HS-5 (cell line): ENCODE data around the gene SMG6.

ENCODE experiments used
- DNase-seq: peaks from one replicate; pipeline ENCODE4 v3.0.0-alpha.2; 2012; ENCODE audit warnings: low read depth

The SMG6 gene

DNA sequence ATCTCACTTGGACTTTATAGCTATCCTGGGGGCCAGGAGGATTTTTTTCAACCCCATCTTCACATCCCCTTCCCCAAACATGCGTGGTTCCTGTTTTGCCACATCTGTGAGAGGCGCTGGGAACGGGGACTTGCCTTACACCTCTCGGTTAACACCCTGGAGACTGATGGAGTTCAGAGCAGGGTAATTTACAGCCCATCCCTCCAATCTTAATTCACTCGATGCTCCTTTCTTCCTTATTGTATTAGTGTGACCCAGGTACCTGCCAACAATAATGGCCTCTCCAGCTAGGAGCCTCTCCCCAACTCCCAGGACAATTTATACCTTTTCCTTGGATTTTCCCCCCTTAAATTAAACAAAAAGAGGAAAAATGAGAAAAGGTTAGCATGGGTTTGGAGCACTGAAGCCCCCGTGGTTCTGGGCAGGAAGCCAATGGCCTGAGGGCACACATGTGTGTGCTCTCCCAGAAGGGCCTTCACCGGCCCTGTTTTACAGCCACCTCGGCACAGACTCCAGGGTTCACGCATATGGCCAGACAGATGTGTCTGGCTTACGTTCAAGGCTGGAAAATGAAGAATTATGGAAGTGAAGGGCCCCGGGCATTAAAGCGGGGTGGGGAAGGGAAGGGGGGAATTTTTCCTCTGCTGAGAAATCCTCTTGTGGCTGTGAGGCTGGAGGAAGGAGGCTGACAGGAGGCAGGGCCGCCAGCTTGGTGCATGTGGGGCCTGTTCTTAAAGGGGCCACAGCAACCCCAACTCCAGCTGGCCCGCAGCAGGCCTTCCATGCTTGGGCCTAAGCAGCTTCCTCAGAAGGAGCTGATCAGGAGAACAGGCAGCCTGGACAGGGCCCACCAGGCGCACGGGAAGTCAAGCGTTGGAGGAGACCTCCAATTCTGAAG is 227.2 kb downstream of the SMG6 start:
- DNase-seq = no peak

DNA sequence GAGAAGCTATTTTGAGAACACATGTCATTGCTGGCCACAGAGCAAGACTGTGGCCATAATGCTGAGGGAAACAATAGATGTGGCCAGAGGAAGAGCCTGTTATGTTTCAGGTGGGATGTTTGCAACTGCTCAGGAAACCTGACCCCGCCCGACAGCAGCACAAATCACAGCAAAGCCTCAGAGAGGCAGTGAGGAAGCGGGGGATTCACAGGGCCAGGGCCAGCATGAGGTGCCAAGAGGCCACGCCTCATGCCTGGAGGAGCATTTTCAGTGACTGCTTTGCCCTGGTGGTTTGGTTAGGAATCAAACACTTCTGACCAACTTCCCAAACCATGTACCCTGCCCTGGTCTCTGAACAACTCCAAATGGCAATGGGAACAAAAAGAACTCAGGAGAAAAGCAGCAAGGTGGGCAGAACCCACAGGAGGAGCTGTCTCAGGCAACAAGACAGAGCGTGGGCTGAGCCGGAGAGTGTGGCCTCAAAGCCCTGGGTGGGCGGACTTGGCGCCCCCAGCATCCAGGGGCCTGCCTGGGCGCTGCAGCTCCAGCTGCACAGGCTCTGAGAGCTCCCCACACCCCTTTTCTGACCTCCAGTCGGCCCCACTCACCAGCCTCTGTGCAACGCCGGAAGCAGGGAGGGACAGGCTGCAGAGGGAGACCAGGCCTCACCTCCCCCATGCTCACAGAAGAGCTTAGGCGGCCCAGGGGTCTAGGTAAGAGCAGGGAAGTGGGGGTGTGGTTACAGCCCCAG is 228.1 kb downstream of the SMG6 start:
- DNase-seq = no peak

DNA sequence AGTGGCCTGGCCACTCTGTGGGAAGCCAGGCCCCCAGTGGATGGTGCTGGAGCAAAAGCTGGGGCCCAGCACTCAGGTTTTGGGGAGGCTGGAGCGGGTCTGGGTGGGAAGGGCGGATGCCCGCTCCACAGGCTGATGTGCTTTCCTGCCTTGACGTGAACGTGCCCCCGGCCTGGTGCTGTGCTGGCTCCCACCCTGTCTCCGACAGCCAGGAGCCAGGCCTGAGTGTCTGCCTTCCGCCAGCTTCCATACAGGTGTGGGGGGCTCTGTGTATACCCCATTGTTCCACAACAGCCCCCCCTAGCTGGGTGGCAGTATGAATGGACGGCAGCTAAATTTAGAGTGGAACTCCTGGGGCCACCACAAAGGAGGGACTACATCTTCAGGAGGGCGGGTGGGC is 228.7 kb downstream of the SMG6 start:
- DNase-seq = no peak

DNA sequence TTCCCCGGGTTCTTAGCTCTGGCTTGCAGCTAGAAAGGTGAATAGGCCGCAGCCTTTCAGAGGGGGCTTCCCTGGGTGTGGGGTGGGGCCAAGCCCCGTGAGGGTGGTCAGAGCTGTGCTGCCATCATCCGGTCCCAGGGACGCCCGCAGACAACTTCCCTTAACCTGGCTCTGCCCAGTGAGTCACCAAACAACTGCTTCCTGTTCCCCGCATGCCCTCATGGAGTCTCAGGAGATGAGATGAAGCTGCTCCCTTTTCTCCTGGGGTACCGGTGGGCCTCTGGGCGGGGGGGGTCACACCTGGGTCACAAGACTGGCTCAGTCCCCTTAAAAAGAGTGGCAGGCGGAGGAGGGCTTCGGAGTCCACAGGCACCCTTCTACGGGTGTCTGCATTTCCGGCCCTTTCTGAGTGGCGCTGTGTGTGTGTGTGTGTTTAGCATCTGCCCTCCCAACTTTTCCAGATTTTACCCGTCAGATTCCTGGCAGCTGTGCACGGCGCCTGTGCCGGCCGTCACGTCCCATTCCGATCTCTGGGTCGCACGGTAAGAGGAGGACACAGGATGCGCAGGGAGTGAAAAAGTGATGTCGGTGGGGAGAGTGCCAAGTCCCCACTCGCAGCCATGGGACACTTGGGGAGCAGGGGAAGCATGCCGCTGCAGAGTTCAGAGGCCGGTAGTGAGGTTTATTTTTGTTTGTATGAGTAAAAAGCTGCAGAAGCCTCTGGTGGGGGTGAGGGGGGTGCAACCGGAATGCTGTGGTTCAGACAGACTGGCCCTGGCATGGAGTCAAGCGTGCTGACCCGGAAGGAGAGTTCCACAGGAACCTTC is 231.9 kb downstream of the SMG6 start:
- DNase-seq = no peak

DNA sequence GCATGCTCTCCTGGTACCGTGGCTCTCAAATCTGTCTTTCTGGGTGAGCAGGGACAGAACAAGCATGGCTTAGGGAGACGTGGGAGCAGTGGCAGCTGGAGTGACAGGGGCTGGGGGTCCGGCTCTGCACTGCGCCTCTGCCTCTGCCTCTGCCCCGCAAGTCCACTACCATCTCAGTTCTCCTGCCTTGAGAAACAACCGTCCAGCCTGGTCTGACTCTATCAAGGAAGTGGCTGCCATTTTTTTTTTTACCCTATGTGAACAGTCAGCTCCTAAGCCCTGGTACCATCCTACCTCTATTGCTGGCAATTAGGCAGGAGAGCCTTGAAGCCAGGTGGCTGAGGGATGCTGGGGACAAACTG is 232.6 kb downstream of the SMG6 start:
- no peak for DNase-seq

DNA sequence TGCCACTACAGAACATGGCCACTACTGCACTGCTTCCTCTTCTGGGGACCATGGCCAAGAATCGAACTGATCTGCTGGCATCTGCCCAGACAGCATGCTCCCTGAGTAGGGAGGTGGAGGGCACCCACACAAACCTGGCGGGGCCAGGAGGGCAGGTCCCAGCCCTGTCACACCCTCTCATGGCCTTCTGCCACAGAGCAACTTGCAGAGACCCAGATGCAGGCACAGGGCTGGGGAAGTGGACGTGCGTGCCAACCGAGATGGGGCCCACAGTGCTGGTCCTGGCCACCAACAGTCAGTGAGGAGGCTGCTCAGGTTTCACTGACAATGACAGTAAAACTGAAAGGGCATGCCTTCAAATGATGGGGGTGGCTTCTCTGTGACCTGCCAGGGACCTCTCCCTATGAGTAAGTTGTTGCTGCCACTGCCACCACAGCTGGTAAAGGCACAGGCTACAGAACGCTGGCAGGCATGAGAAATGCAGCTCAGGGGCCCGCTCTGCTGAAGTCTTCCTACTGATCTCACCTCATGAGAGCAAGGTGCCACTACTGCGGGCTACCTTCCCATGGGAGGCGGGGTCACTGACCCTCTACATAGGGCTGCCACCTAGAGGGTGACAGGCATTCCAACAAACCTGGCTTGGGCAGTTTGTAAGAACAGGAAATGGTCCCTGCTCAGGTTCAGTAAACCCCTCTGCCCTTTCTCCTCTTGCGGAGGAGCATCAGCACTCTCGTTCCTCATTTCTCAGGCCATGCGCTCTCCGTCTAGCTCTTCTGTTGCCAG is 233.2 kb downstream of the SMG6 start:
- DNase-seq = no peak

DNA sequence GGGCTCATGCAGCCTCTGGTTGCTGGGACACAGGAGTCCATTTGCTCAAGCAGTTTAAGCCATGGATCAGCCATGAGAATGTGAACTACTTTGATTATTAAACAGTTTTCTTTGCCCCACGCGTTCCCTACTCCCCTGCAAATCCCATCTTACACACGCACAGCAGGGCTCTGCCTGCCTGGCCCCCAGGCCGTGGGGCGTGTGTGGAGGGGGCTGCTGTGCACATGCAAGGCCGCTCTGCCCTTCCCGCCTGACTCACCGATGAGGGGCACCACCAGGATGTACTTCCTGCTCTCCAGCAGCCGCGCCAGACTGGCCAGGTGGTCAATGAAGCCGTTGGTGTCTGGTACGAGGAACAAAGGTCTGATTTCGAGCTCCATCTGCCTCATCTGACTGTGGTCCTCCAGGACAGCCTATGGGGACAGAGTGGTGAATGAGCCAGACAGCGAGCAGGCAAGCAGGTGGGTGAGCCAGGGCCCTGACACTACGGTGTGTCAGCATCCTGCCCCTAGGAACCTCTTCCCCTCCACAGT is 235.0 kb downstream of the SMG6 start:
- DNase-seq = no peak

DNA sequence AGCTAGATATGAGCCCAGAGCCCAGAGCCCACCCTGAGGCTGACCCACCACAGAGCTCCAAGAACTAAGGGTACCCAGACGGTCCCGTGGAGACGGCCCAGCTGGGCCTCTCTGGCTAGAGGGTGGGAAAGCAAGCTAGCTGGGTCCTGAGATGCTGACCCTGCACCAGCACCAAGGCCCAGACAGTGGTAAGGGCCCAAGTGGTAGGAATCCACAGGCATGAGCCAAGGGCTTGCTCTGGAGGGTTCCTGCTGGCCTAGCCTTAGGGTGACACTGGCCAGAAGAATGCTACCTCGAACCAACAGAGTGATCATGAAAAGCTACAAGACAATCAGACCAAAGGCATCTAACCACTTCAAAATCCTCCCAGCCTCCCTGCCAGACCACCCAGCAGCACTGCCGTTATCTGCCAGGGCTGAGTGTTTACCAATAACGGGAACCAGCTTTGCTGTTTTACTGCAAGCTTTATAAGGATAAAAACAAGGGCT is 235.5 kb downstream of the SMG6 start:
- DNase-seq = no peak

DNA sequence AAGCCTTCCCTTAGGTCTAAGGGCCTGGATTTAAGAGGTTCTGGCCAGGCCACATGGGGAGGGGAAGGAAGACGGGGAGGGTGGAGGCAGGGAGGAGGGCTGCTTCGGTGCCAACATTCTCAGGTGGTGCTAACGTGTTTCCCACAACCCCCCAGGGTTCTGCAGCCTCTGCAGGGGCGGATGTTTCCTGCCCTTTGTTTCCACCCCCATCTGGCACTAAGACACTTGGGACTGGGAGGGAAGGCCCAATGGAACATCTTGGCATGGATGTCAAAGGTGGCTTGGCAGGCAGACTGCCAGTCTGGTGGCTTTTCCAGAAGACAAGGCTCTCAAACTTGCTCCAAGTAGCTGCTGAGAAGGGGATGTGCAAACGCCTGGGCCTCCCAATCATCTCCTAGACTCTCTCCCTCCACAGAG is 236.0 kb downstream of the SMG6 start:
- no peak for DNase-seq

DNA sequence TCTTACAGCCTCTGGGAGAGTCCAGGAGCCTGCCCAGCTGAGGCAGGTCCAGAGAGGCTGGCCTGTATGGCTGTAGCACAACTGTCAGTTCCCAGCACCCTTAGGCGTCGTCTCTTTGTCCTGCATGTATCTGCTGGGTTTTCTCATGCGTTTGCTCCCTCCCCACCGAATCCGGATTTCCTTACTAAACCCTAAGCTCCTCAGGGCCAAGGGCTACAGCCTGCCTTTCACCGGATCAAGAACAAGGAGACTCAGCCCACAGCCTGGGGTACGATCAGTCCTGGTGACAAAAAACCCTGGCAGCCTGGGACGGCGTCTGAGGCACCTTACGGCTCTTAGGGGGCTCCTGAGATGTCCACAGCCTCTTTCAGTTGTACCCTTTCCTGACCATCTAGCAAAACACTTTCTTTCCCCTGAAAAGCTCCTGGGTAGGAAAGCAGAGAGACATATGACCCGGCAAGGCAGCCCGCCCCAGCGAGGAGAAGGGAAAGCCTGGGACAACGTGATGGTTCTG is 236.5 kb downstream of the SMG6 start:
- DNase-seq = no peak

DNA sequence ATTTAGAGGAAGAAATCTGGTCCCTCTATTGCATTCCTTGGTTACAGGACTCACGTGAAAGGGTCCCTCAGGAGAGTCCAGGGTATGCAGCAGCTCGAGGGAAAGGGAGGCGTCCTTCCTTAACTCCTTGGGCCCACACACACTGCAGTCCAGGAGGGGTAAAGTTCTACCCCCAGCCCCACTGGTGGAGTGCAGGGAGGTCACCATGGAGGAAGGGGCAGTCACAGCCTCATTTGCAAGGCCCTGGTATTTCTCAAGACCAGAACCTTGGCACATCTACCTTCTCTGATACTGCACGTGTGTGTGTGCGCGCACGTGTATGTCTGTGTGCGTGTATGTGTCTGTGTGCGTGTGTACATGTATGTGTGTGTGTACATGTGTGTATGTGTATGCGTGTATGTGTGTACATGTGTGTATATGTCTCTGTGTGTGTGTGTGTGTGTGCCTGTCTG is 237.6 kb downstream of the SMG6 start:
- DNase-seq = no peak

DNA sequence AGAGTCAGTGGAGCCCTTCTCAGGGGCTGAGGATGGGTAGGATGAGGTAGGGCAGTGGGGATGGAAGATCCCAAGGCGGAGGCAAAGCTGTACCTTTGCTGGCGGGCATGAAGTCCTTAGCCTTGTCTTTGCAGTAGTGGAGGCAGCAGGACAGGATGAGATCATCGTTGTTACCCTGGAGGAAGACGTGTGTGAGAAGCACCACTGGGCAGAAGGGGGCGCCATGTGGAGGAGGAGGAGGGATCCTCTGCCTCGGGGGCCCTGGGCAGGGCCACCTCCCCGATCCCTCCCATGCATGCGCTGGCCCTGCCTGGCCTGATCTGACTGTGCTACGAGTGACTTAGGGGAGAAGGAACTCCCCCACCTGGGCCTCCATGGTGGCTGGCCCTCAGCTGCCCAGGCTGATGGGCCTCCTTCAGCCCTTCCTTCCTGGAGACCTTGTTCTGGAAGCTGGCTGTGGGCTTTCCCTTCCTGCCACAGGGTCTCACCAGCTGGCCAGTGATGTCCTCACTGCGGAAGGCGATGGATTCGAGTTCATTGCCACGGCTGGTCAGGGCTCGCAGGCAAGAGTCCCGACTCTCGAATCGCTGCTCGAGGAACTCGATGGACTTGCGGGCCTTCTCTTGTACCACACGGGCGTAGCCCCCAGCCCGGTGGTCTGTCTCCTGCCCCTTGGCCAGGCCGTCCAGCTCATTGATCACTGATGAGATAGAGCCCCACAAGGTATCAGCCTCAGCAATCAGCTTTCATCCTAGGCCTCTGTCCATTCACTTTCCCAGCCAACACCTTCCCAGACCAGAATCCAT is 238.4 kb downstream of the SMG6 start:
- no peak for DNase-seq

DNA sequence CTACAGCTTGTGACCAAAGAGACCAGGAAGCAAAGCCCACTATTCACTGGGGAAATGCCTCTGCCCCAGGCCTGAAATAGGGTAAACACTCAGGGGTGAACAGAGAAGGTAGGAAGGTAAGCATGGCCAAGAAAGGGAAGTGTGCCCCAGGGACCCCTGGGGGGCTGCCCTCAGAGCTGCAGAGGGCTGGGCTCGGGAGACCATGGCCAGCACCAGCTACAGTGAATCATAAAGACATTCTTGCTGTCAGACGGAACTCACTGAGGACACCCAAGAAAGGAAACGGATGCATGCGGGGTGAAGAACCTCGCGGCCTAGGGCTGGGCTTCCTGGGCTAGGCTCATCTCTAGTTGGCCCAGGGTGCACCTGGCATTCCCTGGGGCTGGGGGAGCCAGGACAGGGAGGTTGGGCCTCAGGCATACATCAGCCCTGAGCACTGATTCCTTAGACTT is 239.0 kb downstream of the SMG6 start:
- no peak for DNase-seq

DNA sequence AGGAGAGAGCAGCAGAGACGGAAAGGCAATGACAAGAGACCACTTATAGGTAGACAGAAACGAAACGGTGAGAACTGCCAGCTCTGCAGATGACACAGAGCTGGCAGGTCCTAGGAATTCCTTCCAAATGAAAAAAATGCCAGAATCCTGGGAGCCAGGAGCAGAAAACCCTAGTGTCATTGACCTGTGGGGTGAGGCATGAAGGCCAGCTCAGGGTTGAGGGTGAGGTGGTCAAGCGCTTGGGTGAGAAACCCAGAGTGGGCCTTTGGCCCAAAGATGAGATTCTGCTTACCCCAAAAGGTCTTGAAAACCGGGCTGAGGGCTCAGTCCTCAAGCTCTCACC is 239.5 kb downstream of the SMG6 start:
- DNase-seq = no peak

DNA sequence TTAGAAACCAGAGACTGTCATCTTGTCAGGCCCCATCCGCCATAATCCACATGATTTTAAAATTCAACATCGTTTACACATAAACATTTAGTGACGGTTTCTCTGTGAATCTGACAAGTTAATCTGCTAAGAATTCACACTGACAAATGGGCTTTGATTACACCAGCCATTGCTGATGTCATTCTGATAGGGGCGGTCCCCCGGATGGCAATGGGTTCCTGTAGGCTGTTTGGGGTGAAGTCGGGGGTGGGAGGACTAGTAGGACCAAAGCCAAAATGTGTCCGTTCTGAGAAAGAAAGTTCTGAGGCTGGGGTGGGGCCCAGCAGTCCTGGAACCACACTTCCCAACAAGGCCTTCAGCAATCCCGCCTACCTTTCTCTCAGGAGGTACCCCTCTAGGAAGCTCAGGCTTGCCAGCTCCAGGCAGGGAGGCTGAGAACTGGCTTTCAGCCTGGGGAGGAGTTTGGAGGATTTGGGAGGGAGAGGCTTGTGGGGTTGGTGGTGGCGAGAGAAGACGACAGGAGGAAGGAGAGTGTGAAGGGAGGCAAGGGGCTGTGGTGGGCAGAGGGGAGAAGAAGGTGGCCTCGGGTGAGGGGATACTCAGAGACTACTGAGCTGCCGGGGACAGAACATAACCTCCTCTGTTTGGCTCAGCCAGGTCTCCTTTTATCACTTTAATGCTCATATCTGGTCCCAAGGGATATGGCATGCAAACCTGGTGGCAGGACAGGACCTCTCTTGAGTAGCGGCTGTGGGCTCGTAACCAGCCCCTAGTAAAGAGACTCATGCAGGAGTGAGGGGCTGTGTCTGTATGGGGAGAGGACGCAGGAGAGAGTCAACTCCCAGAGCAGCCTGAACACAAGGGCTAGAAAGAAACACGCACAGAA is 240.1 kb downstream of the SMG6 start:
- DNase-seq = no peak

DNA sequence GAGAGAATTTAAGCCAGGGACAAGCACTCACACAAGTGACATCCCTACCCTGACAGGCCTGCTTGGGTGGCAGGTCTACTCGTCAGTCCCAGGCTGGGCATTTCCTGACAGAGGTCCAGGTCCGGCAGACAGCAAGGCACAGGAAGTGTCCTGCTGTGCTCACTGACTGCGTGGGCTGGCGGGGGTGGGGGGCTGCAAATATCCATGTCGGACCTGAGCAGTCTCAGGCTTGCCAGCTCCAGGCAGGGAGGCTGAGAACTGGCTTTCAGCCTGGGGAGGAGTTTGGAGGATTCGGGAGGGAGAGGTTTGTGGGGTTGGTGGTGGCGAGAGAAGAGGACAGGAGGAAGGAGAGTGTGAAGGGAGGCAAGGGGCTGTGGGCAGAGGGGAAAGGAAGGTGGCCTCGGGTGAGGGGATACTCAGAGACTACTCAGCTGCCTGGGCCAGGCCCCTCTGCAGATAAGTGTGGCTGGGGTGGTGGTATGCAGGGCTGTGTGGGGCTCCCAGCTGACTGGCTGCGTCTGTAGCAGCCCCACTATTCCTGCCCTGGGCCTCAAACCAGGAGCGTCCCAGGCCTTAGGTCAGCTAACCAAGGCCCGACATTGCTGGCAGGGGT is 240.9 kb downstream of the SMG6 start:
- no peak for DNase-seq

DNA sequence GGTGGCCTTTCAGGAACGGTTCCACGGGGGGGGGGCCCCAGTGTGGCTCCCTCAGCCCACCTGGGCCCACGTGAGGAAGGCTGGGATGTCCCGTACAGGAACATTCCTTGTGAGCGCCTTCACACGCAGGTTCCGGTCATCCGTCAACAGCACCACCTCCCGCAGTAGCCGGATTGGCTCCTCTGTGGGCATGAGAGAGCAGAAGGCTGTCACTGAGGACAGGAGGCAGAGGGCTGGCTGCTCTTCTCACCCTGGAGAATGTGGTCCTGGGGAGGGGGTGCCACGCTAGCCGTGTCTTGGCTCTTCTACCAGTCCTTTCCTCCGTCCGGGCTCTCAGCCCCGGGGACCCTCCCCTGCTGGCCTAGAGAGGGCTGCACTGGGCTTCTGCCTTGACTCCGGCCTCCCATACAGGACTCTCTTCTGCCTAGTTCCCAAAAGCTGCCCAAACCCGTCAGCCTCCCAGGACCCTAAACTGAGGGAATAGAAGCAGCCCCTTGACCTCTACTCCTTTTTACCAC is 242.1 kb downstream of the SMG6 start:
- no peak for DNase-seq

DNA sequence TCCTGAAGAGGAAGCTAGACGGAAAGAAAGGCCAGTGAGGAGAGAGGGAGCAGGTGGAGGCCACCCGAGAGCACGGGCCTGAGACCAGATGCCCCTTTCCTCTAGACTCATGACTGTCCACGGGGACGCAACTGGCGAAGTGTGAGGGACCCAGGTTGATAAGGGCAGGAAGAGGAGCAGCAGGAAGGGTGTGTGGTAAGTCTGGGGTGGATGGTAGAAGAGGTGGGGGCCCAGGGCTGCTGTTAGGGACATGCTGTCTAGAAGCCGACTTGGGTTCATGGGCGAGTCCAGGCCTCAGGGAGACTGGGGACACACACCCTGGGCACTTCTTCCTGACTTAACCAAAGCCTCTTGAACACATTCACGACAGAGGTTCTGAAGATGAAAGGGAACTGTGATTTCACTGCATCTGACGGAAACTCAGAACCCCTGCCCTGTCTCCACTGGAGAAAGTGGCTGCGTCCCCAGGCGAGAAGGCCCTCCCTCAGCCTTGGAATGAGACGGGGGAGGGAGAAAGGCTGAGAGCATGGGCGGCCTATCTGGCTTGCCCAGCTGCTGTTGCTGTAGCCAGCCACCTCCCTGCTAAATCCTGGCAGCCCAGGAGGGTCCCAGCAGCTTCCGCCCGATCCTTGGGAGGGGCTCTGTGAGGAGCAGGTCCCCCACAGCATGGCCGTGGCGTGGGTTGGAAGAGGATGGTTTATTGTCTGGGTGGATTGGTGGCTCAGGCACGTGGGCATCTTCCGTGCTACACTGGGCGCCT is 242.7 kb downstream of the SMG6 start:
- no peak for DNase-seq
